GM19193 (cell line): Measurements from ENCODE around the gene RNF148.

Experiments
- POLR2A ChIP-seq: IDR thresholded peaks from 4 replicates; pipeline ENCODE4 v1.6.1; 2011; ENCODE audit not compliant: insufficient read depth, insufficient read length; ENCODE audit errors: extremely low read depth

RNF148 gene

GRCh38 chr7:122709930-122710646 is 7.4 kb upstream of the RNF148 start:
- TF ChIP-seq POLR2A = no peak

DNA sequence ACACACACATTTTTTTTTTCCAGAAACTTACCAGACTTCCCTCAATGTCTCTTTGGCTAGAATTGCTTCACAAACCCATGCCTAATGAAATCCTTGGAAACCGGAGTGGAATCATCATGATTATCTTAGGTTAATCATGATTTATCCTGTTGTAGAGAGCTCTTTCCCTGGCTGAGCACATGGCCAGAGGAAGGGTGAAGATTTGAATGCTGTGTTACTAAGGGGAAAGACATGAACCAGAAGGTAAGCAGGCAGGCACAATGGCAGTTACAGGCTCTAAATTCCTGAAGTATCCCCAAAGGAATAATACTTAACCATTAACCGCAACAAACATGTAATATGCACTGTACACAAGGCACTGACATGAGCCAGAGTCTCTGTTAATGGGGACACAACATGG is 4.1 kb upstream of the RNF148 start:
- no peak for TF ChIP-seq POLR2A

- no peak for TF ChIP-seq POLR2A
These were observed 3.7 kb downstream of the RNF148 start, which contains the start of gene RNF133 for GRCh38 chr7:122699017-122699416. Gene RNF133, minus strand, starts transcription at chr7:122699117. Its CDS starts 199 bp downstream, at chr7:122698918.

- no peak for TF ChIP-seq POLR2A
These were observed 6.9 kb downstream of the RNF148 start for GRCh38 chr7:122695816-122696215.

GRCh38 chr7:122694697-122695096 is 8.0 kb downstream of the RNF148 start:
- no peak for TF ChIP-seq POLR2A

DNA sequence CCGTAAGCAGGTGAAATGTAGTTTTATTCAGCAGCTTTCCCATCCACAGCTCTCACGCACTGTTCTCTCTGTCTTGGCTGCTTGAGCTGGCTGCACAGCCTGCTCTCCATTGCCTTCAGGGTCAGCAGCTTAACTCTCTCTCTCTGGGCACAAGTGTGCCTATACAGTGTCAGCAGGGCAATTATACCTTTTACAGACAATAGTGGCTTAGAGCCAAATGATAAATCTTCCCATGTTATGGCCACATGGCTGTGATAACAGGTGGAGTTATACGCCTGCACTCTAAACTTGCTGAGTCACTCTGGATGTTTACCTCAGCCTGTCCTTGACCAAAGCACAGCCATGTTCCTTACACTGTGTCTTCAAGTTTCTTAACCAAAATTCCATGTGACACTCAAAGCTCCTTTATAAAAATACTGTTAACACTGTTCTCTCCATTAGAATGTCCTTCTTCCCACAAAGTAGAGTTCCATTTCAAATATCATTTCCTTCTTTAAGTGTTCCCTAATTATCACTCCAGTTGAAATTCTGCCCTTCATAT is 9.9 kb downstream of the RNF148 start:
- no peak for TF ChIP-seq POLR2A

DNA sequence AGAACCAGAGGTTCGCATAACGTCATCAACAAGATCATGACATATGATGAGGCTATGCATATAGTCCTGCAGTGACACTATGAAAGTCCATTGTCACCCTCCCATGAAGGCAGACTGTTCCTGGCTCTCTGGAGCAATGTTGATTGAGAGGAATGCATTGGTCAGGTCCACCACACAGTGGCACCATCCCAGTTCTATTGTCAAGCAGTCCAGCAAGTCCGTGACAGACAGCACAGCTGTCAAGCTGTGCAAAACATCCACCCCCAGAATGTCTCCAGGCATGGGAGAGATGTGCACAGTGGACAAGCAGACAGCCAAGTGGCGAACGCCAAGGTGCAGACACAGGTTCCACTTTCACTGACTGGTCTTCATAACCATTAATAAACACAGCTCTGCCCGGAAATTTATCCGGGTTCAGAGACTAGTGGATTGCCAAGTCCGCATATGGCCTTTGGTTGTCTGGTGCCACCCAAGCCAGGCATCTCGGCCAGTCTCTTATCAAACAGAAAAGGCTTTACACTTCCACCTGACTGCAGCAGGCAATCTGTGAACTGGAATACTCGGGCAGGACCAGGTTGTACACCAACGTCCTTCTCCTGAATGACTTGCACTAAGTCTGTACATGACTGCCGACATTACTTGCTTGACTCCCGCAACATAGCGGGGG is 11.0 kb downstream of the RNF148 start:
- TF ChIP-seq POLR2A = no peak

- TF ChIP-seq POLR2A = no peak
These were observed 13.2 kb downstream of the RNF148 start for GRCh38 chr7:122689346-122690109.

GRCh38 chr7:122688400-122688998 is 14.2 kb downstream of the RNF148 start:
- TF ChIP-seq POLR2A = no peak

- TF ChIP-seq POLR2A = no peak
These were observed 16.3 kb downstream of the RNF148 start for GRCh38 chr7:122686360-122686878.

DNA sequence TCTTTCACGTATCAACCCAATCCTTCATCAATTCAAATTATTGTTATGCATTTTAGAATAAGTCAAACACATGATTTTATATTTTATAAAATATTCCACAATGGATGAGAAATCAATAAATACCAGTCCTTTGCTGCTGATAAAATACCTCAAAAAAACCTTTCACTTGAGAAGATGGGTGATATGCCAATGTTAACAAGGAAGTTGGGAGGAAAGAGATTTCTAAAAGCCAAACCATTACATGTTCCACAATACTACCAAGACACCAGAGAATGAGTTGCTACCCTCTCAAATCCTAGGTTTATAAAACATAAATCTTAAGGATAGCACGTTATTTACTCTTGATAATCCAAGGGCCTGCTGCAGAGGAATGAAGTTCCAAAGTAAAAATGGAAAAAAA is 18.2 kb downstream of the RNF148 start:
- TF ChIP-seq POLR2A = no peak

DNA sequence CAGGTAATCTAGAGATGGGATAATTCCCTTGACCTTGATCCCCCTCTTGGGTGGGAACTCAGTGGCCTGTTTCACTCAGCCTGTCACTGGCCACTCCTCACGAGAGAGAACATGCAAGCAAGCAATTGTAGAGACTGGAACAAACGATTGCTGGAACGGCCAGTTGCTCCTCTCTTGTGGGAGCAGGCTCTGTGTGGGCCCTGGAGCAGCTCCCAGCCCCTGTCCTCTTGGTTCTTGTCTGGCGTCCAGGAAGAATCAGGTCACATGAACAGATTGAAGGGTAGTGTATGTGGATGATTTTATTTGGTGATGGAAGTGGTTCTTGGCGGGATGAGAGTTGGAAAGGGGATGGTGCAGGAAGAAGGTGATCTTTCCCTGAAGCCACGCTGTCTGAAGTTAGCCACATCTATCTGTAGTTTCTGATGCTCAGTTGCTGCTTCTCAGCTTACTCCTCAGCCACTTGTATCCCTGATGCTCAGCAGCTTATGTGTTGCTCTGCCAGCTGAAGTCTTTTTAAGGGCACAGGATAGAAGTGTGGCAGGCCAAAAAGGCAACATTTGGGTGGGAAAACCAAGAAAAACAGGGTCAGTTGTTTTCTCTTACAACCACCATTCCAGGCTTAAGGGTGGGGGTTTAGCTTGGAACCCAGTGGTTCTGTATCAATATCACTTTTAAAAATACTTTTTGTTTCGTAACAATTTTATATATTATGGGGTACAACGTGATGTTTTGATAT is 19.7 kb downstream of the RNF148 start:
- TF ChIP-seq POLR2A = no peak

DNA sequence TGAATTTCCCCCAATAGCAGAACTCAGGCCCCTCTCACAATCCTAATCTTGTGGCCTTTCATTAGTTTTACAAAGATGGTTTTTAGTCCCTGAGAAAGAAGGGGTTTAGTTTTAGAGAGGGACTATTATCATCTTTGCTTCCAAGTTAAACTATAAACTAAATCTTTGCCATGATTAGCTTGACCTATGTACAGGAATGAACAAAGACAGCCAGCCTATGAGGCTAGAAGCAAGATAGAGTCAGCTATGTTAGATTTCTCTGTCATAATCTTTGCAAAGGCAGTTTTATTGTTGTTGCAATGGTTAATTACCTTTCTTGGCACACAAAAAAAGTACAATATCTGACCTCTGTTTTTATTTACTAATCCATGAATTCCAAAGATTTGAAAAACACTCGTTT is 22.9 kb downstream of the RNF148 start:
- TF ChIP-seq POLR2A = no peak

- TF ChIP-seq POLR2A = no peak
These were observed 25.6 kb downstream of the RNF148 start for GRCh38 chr7:122677149-122677548.

DNA sequence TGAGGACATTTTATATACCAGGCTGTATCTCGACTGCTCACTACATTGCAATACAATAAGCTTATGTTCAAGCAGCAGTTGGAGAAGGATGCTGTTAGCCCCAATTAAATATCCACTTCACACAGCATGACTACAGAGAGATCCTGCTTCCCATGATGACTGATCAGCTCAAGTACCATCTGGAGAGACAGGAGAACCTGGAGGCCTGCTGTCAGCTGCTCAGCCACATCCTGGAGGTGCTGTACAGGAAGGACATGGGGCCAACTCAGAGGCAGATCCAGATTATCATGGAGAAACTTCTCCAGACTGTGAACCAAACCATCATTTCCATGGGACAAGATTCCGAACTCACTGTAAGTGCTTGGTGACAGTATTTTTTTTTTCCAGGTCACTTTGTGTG is 26.3 kb downstream of the RNF148 start:
- TF ChIP-seq POLR2A = no peak

DNA sequence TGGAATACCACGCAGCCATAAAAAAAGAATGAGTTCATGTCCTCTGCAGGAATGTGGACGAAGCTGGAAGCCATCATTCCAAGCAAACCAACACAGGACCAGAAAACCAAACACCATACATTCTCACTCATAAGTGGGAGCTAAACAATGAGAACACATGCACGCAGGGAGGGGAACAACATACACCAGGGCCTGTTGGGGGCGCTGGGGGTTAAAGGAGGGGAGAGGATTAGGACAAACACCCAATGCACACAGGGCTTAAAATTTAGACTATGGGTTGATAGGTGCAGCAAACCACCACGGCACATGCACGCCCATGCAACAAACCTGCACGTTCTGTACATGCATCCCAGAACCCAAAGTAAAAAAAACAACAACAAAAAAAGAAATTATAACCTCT is 27.1 kb downstream of the RNF148 start:
- no peak for TF ChIP-seq POLR2A
